Embryonic facial prominence (tissue), 1 donor: ENCODE data around the gene TCAP.
"Not testable (repeated sequence)": the region's sequence is repeated elsewhere in the genome, so short reads cannot be mapped to it uniquely, and the experiment has no call there.

Source experiments
- DNase-seq: peaks from one replicate; pipeline ENCODE4 v3.0.0-alpha.2; 2016; ENCODE audit errors: extremely low spot score

Gene TCAP

GRCh38 chr17:39679521-39680192 is 14.5 kb downstream of the TCAP start:
- no peak for DNase-seq

DNA sequence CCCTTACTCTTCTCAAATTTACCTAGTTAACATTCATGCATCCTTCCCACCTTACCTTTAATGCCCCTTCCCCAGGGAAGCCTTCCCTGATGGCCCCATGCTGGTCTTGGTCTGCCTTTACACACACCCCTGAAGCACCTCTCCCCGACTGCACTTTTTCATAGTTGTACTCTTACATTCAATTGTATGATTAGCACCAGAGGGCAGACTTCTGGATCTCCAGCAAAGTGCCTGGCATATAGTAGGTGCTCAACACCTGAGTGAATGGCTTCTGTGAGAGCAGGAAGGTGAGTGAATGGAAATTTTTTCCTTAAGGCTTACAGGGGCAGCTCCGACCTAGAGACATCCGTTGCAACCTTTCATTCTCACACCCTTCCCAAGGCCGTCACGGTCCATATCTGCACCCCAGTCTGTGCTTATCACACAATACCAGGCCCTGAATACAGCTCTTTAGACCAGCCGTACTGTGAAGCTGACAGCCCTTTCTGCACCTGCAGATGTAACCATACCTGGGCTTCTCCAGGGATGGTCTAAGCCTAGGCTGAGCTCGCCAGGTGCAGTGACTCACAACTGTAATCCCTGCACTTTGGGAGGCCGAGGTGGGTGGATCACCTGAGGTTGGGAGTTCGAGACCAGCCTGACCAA is 18.3 kb downstream of the TCAP start:
- DNase-seq: no peak

- no peak for DNase-seq
These were observed 19.4 kb downstream of the TCAP start for GRCh38 chr17:39684369-39685192.

- DNase-seq: no peak
These were observed 22.0 kb downstream of the TCAP start for GRCh38 chr17:39687101-39687545.

DNA sequence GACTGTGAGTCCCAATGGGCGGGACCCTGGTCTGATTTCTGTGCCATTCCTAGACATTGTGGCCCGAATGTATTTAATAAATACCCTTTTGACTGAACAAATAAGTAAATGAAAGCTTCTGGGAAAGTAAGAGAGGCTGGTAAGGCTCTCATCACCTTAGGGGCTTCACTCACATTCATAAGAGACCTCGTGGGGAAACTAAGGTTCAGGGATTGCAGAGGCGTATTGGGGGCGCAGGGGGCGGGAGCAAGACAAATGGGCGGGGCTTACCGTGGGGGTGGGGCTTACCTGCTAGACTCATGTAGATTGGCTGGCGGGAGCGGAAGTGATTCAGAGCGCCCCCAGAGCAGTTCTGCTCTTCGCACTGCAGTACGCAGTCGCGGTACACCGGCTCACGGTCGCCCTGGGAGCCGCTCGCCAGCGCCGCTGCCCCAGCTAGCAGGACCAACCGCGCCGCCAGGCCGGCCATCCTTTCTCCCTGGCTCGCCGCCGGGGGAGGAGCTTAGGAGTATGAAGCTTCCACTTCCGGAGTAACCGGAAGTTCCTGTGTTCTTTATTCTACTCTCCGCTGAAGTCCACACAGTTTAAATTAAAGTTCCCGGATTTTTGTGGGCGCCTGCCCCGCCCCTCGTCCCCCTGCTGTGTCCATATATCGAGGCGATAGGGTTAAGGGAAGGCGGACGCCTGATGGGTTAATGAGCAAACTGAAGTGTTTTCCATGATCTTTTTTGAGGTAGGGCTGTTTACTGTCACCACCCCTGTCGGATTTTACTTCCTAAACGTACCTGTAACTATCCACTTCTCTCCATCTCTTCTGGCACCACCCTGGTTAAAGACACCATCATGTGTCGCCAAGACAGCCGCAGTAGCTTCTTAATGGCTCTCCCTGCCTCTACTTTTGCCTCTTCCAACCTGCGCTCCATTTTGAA is 22.7 kb downstream of the TCAP start, which contains the start of gene PGAP3:
Gene PGAP3 (minus strand): TSS at position 512 of the 929 bp plus-strand sequence. CDS start 43 bp downstream, at position 469.
- peak; percentile 77 for DNase-seq

DNA sequence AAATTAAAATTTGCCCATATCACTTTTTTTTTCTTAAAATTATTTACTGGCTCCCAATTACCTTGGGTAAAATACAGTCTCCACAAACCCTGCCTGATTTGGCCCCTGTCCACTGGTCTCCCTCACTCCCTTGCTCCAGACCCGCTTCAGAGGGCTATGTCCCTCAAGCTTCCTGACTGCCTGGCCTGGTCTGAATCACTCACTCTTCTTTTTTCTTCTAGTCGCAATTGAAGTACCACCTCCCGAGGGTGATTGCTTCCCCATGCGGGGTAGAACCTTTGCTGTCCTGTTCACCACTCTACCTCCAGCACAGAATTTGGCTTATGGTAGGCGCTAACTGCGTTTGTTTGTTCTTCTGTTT is 23.3 kb downstream of the TCAP start:
- DNase-seq: no peak

DNA sequence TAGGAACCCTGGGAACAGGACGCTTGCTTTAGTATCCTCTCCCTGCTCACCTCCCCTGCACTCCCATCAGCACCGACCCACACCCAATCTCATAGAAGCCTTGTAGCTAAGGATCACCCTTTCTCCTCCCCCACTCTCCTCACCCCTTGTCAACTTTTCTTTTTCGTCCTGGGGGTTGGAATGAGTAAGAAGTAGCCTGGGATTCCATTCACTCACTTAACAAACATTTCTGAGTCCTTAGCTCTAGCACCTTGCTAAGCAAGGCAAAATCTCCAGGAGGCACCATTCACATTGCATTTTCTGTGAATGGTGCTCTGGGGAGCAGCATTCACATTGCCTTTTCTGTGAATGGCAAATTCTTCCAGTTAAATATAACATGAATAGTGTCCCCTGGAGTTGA is 23.8 kb downstream of the TCAP start:
- no peak for DNase-seq

DNA sequence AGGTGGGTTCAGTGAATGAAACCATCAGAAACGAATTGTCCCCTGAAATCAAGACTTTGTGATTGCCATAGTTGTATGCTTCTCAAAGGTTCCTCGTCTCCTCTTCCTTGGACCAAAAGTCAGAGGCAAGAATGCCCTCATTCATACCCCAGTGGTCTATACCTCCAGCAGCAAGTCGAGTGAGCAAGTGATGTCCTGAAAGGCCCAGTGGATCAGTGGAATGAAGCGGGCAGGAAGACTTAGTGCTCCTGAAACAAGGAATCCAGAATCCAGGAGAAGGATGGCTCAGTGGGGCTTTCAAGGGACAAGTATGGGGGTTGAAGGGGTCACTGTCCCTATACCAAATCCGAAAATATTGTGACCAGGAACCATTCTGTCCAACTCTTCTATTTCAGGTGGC is 29.4 kb downstream of the TCAP start:
- no peak for DNase-seq

DNA sequence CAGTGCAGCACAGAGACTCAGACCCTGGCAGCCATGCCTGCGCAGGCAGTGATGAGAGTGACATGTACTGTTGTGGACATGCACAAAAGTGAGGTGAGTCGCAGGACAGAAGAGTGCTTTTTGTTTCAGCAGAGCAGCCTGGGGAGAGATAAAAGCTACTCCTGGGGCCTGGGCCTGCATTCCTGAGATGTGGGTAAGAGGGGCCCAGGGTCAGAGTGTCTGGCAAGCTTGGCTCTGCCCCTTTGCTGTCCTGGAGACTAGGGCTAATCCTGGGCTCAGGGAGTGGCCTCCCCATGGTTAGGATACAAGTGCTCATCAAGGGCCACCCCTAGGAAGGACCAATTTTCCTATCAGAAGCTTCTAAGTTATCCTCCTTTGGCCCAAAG is 29.9 kb downstream of the TCAP start:
- DNase-seq: no peak

DNA sequence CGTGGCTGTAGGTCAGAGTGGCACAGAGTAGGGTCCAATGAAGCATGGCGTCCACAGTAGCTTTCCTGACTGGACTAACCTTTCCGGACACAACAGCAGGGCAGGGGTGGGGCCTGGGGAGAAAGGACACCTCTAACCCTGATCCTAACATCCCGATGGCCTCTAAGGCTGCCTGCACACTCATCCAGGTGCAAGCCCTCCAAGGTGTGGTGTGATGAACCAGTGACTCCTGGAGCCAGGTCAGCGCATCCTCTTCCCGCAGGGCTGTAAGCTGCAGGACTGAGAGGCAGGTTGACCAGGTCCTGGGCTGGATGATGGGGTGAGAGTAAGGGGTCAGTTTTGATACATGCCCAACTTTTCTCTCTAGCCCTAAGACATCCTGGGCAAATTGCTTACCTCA is 31.6 kb downstream of the TCAP start:
- DNase-seq: no peak

- no peak for DNase-seq
These were observed 32.8 kb downstream of the TCAP start for GRCh38 chr17:39697961-39698360.

GRCh38 chr17:39699157-39699817 is 34.1 kb downstream of the TCAP start:
- DNase-seq: not testable (repeated sequence)

- DNase-seq: peak; percentile 78
These were observed 34.6 kb downstream of the TCAP start, which contains the start of gene ERBB2 for GRCh38 chr17:39699818-39700147. TSS of gene ERBB2 (plus strand) at chr17:39700064. CDS start at chr17:39700239, 175 bp downstream.

DNA sequence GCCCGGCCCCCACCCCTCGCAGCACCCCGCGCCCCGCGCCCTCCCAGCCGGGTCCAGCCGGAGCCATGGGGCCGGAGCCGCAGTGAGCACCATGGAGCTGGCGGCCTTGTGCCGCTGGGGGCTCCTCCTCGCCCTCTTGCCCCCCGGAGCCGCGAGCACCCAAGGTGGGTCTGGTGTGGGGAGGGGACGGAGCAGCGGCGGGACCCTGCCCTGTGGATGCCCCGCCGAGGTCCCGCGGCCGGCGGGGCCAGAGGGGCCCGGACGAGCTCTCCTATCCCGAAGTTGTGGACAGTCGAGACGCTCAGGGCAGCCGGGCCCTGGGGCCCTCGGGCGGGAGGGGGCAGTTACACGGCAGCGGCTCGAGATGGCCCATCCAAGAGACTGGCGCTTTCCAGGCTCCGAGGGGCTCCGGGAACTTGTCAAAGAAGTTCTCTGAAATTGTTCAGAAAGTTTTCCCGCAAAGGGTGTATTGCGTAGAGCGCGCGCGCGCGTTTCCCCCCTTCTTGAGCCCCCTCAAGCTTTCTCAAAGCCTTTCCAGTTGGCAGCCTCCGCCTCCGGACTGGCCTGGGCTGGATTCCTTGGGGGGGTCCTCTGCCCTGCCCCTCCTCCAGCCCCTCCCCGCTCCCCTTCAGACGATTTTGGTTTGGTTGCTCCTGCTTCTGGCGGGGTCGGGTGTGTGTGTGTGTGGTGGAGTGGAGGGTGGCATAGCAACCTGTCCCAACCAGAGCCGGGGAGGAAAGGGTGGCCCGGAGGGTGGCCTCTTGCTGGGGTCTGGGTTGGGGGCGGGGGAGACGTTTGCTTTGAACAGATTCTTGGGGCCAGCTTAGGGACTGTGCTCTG is 35.2 kb downstream of the TCAP start:
- peak; percentile 67 for DNase-seq

DNA sequence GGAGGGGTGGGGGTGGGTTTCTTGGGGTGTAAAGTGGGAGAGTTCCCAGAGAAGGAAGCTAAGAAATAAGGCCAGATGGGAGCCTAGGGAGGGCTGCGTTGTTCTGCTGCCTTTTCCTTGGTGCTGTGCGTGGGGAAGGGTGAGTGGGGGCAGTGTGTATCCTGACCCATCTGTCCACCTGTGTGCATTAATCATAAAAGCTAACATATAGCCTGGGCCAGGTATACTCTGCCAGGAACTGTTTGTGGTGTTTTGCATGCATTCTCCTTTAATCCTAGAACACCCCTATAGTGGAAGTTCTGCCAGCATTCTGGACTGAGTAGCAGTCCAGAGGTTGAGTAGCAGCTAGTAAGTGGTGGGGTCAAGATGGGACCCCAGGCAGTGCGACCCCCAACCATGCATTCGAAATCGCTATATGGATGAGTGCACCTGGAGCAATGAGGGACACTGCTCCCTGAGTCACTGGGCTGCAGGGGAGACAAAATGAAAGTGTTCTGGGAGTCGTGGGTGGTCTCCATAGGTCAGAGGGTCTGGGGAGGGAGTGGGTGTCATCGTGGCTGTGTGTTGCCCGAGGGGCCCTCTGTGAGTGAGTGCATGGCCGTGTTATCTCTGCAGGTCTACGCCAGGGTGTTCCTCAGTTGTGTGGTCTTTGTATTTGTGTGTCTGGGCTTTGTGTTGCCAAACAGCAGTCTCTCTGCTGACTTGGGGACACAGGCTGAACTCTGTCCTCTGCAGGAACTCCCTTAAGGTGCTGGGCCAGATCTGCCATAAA is 36.0 kb downstream of the TCAP start:
- no peak for DNase-seq

- no peak for DNase-seq
These were observed 36.8 kb downstream of the TCAP start for GRCh38 chr17:39701784-39702422.

GRCh38 chr17:39702901-39703893 is 38.0 kb downstream of the TCAP start:
- no peak for DNase-seq

DNA sequence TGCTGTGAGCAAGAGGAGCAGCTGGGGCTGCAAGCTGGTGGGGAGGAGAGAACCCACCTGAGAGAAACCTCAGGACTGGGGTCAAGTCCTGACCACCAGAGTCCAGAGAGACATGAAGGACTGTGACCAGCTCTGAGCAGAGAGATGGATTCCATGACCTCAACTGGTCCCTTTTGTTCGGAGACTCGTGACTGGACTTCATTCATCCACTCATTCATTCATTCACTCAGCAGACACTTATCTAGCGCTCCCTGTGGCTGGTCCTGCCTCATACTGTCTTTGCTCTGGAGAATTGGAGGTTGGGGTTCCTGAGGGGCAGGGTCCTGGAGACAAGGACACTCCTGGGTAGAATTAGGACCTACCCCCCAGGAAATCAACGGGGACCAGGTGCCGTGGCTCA is 38.8 kb downstream of the TCAP start:
- DNase-seq: no peak
